Mucosa of rectum (tissue), 2 donors: ENCODE data around the gene KIAA0319L.

ENCODE experiments used
- H3K27ac ChIP-seq, 2 donors: one replicate each; pipeline ENCODE4 v1.7.0; 2013; ENCODE audit warnings: inconsistent platforms in 2 of 2, low read depth in 2 of 2, low read length in 2 of 2
- H3K27me3 ChIP-seq, 2 donors: one replicate each; pipeline ENCODE4 v1.7.0; 2013; ENCODE audit warnings: low read length in 2 of 2; ENCODE audit not compliant: control insufficient read depth in 2 of 2, insufficient read depth in 2 of 2
- H3K36me3 ChIP-seq, 2 donors: one replicate each; pipeline ENCODE4 v1.7.0; 2013; ENCODE audit warnings: low read length in 2 of 2; ENCODE audit not compliant: control insufficient read depth in 2 of 2, insufficient read depth in 2 of 2
- H3K4me1 ChIP-seq, 2 donors: one replicate each; pipeline ENCODE4 v1.7.0; 2013; ENCODE audit warnings: low read length in 2 of 2, mild to moderate bottlenecking in 1 of 2; ENCODE audit not compliant: control insufficient read depth in 2 of 2, insufficient read depth in 2 of 2
- H3K4me3 ChIP-seq, 2 donors: one replicate each; pipeline ENCODE4 v1.7.0; 2013; ENCODE audit warnings: low read length in 2 of 2
- H3K9ac ChIP-seq, 2 donors: one replicate each; pipeline ENCODE4 v1.7.0; 2013; ENCODE audit warnings: low read length in 2 of 2, low read depth in 1 of 2, mild to moderate bottlenecking in 1 of 2
- H3K9me3 ChIP-seq, 2 donors: one replicate each; pipeline ENCODE4 v1.7.0; 2013; ENCODE audit warnings: low read length in 2 of 2; ENCODE audit not compliant: control insufficient read depth in 2 of 2
- donor health status: healthy.
- donor health status: Normal muscosa, but diverticular disease.

Gene KIAA0319L

GRCh38 chr1:35564037-35564883, 7.1 kb upstream of the KIAA0319L start:
- peaks cover 0 to 3% of the 10 kb centered on the region in 2 donors for H3K36me3 ChIP-seq
- H3K9ac ChIP-seq: no peak overlapping the region
- no peak overlapping the region for H3K4me3 ChIP-seq

GRCh38 chr1:35563166-35563565, 6.0 kb upstream of the KIAA0319L start:
- Histone ChIP-seq H3K27ac (no peak overlapping the region), H3K27me3 (no peaks in the 10 kb centered on the region), H3K9ac (no peak overlapping the region), H3K9me3 (no peaks in the 10 kb centered on the region), H3K36me3 (peaks cover 0 to 3% of the 10 kb centered on the region in 2 donors), H3K4me1 (peaks cover 0 to 2% of the 10 kb centered on the region in 2 donors), H3K4me3 (no peak overlapping the region)

More at GRCh38 chr1:35564037-35564883, 7.1 kb upstream of the KIAA0319L start:
- H3K9me3 ChIP-seq: no peaks in the 10 kb centered on the region
- H3K27ac ChIP-seq: no peak overlapping the region
- no peaks in the 10 kb centered on the region for H3K4me1 ChIP-seq
- no peaks in the 10 kb centered on the region for H3K27me3 ChIP-seq

GRCh38 chr1:35561972-35562680, 4.9 kb upstream of the KIAA0319L start:
- H3K36me3 ChIP-seq: peaks cover 0 to 3% of the 10 kb centered on the region in 2 donors
- H3K27ac ChIP-seq: no peak overlapping the region
- peaks cover 0 to 6% of the 10 kb centered on the region in 2 donors for H3K4me1 ChIP-seq
- H3K9ac ChIP-seq: no peak overlapping the region
- no peak overlapping the region for H3K4me3 ChIP-seq
- H3K27me3 ChIP-seq: no peaks in the 10 kb centered on the region
- no peaks in the 10 kb centered on the region for H3K9me3 ChIP-seq

DNA sequence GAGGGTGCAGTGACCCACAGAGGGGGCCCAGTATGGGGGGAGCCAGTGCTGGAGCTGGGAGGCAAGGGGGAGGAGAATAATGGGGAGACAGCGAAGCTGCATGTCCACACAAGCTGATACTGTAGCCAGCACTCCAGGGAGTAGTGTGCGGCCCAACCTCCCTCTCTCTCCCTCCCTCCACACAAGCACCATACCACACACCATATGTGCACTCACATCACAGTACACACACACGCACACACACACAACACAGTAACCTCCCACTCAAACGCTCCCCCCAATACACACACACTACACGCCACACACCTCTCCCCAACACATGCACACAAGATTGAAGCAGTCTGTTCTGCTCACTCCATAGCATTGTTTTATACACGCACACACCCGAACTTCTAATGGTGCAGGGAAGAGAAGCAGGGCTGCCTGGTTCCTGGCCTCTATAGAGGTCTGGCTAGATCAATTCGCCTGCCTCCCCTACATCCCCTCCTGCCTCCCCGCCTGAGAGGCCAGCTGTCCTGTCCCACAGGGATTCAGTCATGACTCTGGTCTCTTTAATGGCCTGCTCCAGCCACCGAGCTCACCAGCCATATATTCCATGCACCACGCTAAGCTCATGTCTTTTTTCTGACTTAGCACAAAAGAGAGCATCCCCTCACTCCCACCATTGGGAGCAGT, 4.2 kb upstream of the KIAA0319L start:
- no peak overlapping the region for H3K27ac ChIP-seq
- H3K36me3 ChIP-seq: peaks cover 0 to 3% of the 10 kb centered on the region in 2 donors
- H3K4me3 ChIP-seq: no peak overlapping the region
- H3K9me3 ChIP-seq: no peaks in the 10 kb centered on the region
- peaks cover 3 to 8% of the 10 kb centered on the region in 2 donors for H3K4me1 ChIP-seq
- H3K9ac ChIP-seq: no peak overlapping the region
- no peaks in the 10 kb centered on the region for H3K27me3 ChIP-seq

DNA sequence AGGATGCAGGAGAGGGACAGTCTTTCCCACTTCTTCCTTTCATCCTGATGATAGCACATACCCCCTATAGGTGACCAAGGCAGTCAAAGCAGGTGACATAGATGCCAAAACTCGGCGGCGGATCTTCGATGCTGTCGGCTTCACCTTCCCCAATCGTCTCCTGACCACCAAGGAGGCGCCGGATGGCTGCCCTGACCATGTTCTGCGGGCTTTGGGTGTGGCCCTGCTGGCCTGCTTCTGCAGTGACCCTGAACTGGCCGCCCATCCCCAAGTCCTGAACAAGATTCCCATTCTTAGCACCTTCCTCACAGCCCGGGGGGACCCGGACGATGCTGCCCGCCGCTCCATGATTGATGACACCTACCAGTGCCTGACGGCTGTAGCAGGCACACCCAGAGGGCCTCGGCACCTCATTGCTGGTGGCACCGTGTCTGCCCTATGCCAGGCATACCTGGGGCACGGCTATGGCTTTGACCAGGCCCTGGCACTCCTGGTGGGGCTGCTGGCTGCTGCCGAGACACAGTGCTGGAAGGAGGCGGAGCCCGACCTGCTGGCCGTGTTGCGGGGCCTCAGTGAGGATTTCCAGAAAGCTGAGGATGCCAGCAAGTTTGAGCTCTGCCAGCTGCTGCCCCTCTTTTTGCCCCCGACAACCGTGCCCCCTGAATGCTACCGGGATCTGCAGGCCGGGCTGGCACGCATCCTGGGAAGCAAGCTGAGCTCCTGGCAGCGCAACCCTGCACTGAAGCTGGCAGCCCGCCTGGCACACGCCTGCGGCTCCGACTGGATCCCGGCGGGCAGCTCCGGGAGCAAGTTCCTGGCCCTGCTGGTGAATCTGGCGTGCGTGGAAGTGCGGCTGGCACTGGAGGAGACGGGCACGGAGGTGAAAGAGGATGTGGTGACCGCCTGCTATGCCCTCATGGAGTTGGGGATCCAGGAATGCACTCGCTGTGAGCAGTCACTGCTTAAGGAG, 3.3 kb upstream of the KIAA0319L start:
- H3K36me3 ChIP-seq: peaks cover 0 to 3% of the 10 kb centered on the region in 2 donors
- H3K4me3 ChIP-seq: no peak overlapping the region
- no peak overlapping the region for H3K27ac ChIP-seq
- no peaks in the 10 kb centered on the region for H3K9me3 ChIP-seq
- no peak overlapping the region for H3K9ac ChIP-seq
- no peaks in the 10 kb centered on the region for H3K27me3 ChIP-seq
- peaks cover 12 to 17% of the 10 kb centered on the region in 2 donors for H3K4me1 ChIP-seq

DNA sequence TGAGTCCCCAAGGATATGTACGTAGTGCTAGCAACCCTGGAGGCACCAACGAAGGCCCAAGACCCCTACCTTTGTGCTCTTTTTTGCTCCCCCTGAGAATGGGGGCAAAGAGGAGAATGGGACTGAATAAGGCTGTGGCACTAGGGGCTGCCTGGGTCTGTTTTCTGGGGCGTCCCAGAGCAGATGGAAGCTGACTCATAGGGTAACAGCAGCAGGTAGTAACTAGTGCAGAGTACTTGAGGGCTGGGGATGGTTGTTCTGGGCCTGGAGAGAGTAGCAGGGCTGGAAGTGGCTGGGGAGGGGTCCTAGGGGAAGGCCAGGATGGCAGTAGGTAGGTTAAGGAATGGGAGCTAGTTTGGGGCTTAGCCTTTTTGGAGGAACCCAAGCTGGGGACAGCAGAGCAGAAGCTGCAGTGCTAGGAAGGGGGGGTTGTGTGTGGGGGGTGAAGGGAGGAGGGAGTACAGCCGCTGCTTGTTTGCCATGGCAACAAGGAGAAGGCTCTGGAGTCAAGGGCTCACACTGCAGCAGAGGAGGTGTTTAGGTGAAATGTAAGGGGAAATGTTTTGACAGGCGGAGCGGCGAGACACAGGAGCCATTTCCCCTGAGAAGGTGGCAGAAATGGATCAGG, 2.2 kb upstream of the KIAA0319L start:
- peaks cover 19 to 22% of the 10 kb centered on the region in 2 donors for H3K4me1 ChIP-seq
- no peak overlapping the region for H3K9ac ChIP-seq

GRCh38 chr1:35558374-35559316, 1.4 kb upstream of the KIAA0319L start:
- peak overlapping the region; percentile 91 to 97 for H3K27ac ChIP-seq
- H3K4me3 ChIP-seq: peak overlapping the region; percentile 91 to 92
- peaks cover 3 to 4% of the 10 kb centered on the region in 2 donors for H3K36me3 ChIP-seq
- H3K27me3 ChIP-seq: no peaks in the 10 kb centered on the region
- no peaks in the 10 kb centered on the region for H3K9me3 ChIP-seq
- H3K4me1 ChIP-seq: peaks cover 19 to 22% of the 10 kb centered on the region in 2 donors
- peak overlapping the region; percentile 83 to 87 for H3K9ac ChIP-seq

More for the DNA sequence above, 2.2 kb upstream of the KIAA0319L start:
- Histone ChIP-seq H3K9me3 (no peaks in the 10 kb centered on the region), H3K27ac (no peak overlapping the region), H3K36me3 (no peaks in the 10 kb centered on the region), H3K27me3 (no peaks in the 10 kb centered on the region), H3K4me3 (no peak overlapping the region)

DNA sequence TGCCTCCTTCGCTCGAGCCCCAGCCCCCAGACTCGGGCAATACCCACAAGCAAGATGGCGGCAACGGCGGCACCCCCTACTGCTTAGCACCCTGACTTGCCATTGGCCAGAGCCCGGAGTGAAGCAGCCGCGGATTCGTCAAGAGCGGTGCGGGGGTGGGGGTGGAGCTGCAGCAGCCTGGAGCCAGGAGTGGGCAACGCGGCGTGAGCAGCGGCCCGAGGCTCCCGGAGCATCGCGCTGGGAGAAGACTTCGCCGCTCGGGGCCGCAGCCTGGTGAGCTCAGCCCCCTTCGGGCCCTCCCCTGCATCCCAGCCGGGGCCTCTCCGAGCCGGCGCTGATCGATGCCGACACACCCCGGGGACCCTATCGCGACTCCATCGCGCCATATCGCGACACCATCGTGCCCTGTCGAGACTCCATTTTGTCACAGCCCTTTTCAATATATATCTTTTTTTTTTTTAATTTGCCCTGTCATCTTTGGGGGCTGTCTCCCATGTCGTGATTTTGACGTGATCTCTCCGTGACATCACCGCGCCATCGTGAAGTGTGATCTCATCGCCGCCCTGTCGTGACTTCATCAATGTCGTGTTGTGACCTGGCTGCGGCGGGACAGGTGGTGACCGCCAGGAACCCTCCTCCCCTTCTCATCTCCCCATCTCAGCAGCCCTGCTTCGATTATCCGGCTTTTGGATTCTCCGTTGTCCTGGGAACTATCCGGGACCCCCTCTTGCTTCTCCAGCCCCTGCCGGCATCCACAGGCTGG, 589 bp upstream of the KIAA0319L start, which contains the start of gene NCDN:
Gene NCDN (plus strand): TSS at position 189 of the 763 bp plus-strand sequence. CDS start 392 bp downstream, at position 581.
- Histone ChIP-seq H3K9ac (peak within 1 kb of the TSS; percentile 83 to 87), H3K4me1 (peaks cover 19 to 22% of the 10 kb centered on the region in 2 donors), H3K4me3 (peak within 1 kb of the TSS; percentile 91 to 92), H3K27ac (peak within 1 kb of the TSS; percentile 91 to 97), H3K27me3 (no peaks in the 10 kb centered on the region), H3K9me3 (no peaks in the 10 kb centered on the region), H3K36me3 (peaks cover 3 to 12% of the 10 kb centered on the region in 2 donors)
